IPS-15b (cell line): ENCODE data around the gene DHRSX.
"Not testable (repeated sequence)": the region's sequence is repeated elsewhere in the genome, so short reads cannot be mapped to it uniquely, and the experiment has no call there.

Experiments
- H3K27me3 ChIP-seq: one replicate; pipeline ENCODE4 v1.6.1; 2013; ENCODE audit warnings: low read length; ENCODE audit not compliant: control insufficient read depth, insufficient read depth
- H3K36me3 ChIP-seq: one replicate; pipeline ENCODE4 v1.6.1; 2013; ENCODE audit warnings: low read length; ENCODE audit not compliant: control insufficient read depth, insufficient read depth
- H3K4me1 ChIP-seq: one replicate; pipeline ENCODE4 v1.6.1; 2013; ENCODE audit warnings: mild to moderate bottlenecking, low read length; ENCODE audit not compliant: control insufficient read depth, insufficient read depth
- H3K4me3 ChIP-seq: one replicate; pipeline ENCODE4 v1.5.1; 2013; ENCODE audit warnings: low read depth, low read length
- H3K9ac ChIP-seq: one replicate; pipeline ENCODE4 v1.6.1; 2013; ENCODE audit warnings: low read depth, mild to moderate bottlenecking, low read length
- H3K9me3 ChIP-seq: one replicate; pipeline ENCODE4 v1.6.1; 2013; ENCODE audit warnings: mild to moderate bottlenecking, low read length; ENCODE audit not compliant: control insufficient read depth, insufficient read depth

The DHRSX gene

GRCh38 chrX:2284601-2285000, 216.2 kb downstream of the DHRSX start:
- Histone ChIP-seq H3K4me3 (no peak overlapping the region), H3K9ac (no peak overlapping the region), H3K9me3 (peaks cover 6% of the 10 kb centered on the region), H3K27me3 (no peaks in the 10 kb centered on the region), H3K36me3 (peaks cover 5% of the 10 kb centered on the region), H3K4me1 (no peaks in the 10 kb centered on the region)

GRCh38 chrX:2284133-2284532, 216.6 kb downstream of the DHRSX start:
- no peaks in the 10 kb centered on the region for H3K4me1 ChIP-seq
- H3K4me3 ChIP-seq, result no peak overlapping the region
- no peaks in the 10 kb centered on the region for H3K27me3 ChIP-seq
- H3K9ac ChIP-seq, result no peak overlapping the region
- H3K36me3 ChIP-seq, result peaks cover 5% of the 10 kb centered on the region
- H3K9me3 ChIP-seq, result peaks cover 6% of the 10 kb centered on the region

DNA sequence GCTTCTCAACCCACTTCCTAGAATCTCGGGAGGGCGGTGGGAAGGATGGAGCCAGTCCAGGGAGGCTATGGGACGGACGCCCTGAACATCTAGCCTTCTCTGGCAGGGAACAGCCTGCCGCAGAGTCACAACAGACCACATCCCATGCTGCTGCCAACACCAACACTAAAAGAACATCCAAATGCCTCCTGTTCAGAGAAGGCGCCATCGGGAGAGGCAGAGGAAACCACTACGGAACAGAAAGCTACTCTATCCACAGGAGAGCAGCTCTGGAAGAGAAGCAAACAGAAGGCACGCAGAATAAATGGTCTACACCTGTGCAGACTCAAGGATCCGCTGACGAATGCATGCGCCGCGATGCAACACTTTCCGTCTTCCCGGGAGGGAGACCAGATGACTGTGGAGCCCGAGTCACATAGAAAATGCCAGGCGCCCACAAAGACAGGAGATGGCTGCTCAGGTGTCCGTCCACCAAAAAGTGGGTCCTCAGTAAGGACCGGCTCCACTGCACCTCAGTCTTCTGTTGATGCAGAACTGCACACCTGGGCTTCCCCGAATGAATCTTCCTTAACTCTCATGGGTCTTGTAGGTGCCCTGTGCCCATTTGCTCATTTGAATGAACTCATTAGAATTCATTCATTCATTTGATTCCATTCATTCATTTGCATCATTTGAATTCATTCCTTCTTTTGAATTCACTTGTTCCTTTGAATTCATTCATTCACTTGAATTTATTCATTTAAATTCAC, 217.5 kb downstream of the DHRSX start:
- Histone ChIP-seq H3K4me3 (no peak overlapping the region), H3K36me3 (peaks cover 5% of the 10 kb centered on the region), H3K9me3 (peaks cover 6% of the 10 kb centered on the region), H3K9ac (no peak overlapping the region), H3K27me3 (no peaks in the 10 kb centered on the region), H3K4me1 (no peaks in the 10 kb centered on the region)

GRCh38 chrX:2282490-2283090, 218.2 kb downstream of the DHRSX start:
- H3K9ac ChIP-seq, result no peak overlapping the region
- H3K4me1 ChIP-seq, result no peaks in the 10 kb centered on the region
- no peak overlapping the region for H3K4me3 ChIP-seq
- peaks cover 5% of the 10 kb centered on the region for H3K36me3 ChIP-seq
- H3K9me3 ChIP-seq, result peaks cover 6% of the 10 kb centered on the region
- no peaks in the 10 kb centered on the region for H3K27me3 ChIP-seq

DNA sequence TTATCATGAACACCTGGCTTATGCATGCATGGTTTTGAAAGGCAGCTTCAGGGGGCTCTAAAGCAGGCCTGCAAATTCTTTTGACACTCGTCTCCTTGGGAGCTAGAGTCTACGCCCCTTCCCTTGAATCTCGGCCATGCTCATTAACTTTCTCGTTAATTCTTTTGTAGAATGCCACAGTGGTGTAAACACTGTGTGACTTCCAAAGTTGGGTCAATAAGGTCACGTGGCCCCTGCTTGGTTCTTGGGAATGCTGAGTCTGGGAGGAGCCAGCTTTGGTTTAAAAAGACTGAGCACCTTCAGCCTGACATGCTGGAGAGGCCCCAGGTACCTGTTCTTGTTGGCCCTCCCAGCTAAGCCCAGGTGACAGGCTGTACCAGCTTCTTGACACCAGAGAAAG, 228.4 kb downstream of the DHRSX start:
- Histone ChIP-seq H3K4me1 (peaks cover 7% of the 10 kb centered on the region), H3K9me3 (no peaks in the 10 kb centered on the region), H3K4me3 (no peak overlapping the region), H3K36me3 (no peaks in the 10 kb centered on the region), H3K27me3 (no peaks in the 10 kb centered on the region), H3K9ac (no peak overlapping the region)

GRCh38 chrX:2271595-2271994, 229.2 kb downstream of the DHRSX start:
- not testable (repeated sequence) for H3K36me3 ChIP-seq, H3K9me3 ChIP-seq, H3K4me1 ChIP-seq, H3K4me3 ChIP-seq, H3K27me3 ChIP-seq, H3K9ac ChIP-seq

- H3K36me3 ChIP-seq, H3K9ac ChIP-seq, H3K9me3 ChIP-seq, H3K27me3 ChIP-seq, H3K4me1 ChIP-seq, H3K4me3 ChIP-seq: not testable (repeated sequence)
Measured at GRCh38 chrX:2270783-2271182, 230.0 kb downstream of the DHRSX start.

GRCh38 chrX:2267890-2268289, 232.9 kb downstream of the DHRSX start:
- Histone ChIP-seq H3K9ac (no peak overlapping the region), H3K4me1 (peaks cover 7% of the 10 kb centered on the region), H3K9me3 (no peaks in the 10 kb centered on the region), H3K36me3 (peaks cover 16% of the 10 kb centered on the region), H3K27me3 (no peaks in the 10 kb centered on the region), H3K4me3 (no peak overlapping the region)

DNA sequence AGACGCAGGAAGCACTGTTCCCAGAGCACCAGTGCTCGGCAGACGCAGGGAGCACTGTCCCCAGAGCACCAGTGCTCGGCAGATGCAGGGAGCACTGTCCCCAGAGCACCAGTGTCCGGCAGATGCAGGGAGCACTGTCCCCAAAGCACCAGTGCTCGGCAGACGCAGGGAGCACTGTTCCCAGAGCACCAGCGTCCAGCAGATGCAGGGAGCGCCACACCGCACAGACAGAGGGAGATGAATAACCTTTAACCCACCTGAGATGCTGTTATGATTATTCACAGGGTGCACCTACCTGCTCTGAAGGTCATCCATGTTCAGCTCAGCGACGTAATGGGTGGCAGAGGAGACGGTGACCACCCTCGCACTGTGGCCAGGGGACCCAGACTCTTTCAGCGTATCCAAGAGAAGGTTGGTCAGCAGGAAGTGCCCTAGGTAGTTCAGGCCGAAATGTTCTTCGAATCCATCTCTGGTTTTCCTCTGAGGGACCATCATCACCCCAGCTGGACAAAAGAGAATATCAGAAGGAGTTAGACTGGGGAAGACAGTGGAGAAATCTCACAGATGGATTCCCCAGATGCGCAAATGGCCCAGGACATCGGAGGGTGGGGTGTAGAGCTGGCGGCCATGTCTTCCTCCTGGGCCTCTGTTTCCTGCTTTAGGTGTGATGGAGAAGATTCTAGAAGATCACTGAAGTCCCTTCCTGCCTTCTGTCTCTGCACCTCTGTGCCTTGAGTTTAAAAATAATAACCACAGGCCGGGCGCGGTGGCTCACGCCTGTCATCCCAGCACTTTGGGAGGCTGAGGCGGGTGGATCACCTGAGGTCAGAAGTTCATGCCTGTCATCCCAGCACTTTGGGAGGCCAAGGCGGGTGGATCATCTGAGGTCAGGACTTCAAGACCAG, 234.1 kb downstream of the DHRSX start:
- Histone ChIP-seq H3K9me3 (no peaks in the 10 kb centered on the region), H3K27me3 (no peaks in the 10 kb centered on the region), H3K4me1 (no peaks in the 10 kb centered on the region), H3K36me3 (peaks cover 16% of the 10 kb centered on the region), H3K9ac (no peak overlapping the region), H3K4me3 (no peak overlapping the region)

- H3K9ac ChIP-seq, H3K4me3 ChIP-seq, H3K27me3 ChIP-seq, H3K9me3 ChIP-seq, H3K4me1 ChIP-seq: not testable (repeated sequence)
- H3K36me3 ChIP-seq, result peaks cover 16% of the 10 kb centered on the region
Measured at GRCh38 chrX:2265658-2266444, 234.9 kb downstream of the DHRSX start.
